IPS-20b (cell line): ENCODE measurements around the gene GPR142.

ENCODE experiments used
- H3K27ac ChIP-seq: one replicate; pipeline ENCODE4 v1.5.1; 2013; ENCODE audit warnings: low read length
- H3K27me3 ChIP-seq: 2 replicates; pipeline ENCODE4 v1.6.1; 2013; ENCODE audit warnings: mild to moderate bottlenecking, low read length, inconsistent platforms; ENCODE audit not compliant: insufficient read depth
- H3K36me3 ChIP-seq: 2 replicates; pipeline ENCODE4 v1.6.1; 2013; ENCODE audit warnings: low read depth, mild to moderate bottlenecking, inconsistent platforms, low read length, moderate library complexity; ENCODE audit not compliant: insufficient read depth
- H3K4me1 ChIP-seq: 2 replicates; pipeline ENCODE4 v1.6.1; 2013; ENCODE audit warnings: mild to moderate bottlenecking, control low read depth, inconsistent platforms, low read length, moderate library complexity; ENCODE audit not compliant: insufficient read depth
- H3K4me3 ChIP-seq: 2 replicates; pipeline ENCODE4 v1.5.1; 2013; ENCODE audit warnings: mild to moderate bottlenecking, low read length, inconsistent platforms
- H3K9ac ChIP-seq: 2 replicates; pipeline ENCODE4 v1.6.1; 2013; ENCODE audit warnings: low read depth, mild to moderate bottlenecking, inconsistent platforms, low read length, moderate library complexity
- H3K9me3 ChIP-seq: 2 replicates; pipeline ENCODE4 v1.6.1; 2013; ENCODE audit warnings: mild to moderate bottlenecking, low read depth, low read length, inconsistent platforms; ENCODE audit not compliant: insufficient read depth

GPR142 gene

GRCh38 chr17:74417178-74418045 lies 50.1 kb downstream of the GPR142 start:
- no peaks in the 10 kb centered on the region for H3K9me3 ChIP-seq
- no peak overlapping the region for H3K4me3 ChIP-seq
- H3K4me1 ChIP-seq: no peaks in the 10 kb centered on the region
- no peak overlapping the region for H3K27ac ChIP-seq
- no peaks in the 10 kb centered on the region for H3K27me3 ChIP-seq
- H3K9ac ChIP-seq: no peak overlapping the region
- no peaks in the 10 kb centered on the region for H3K36me3 ChIP-seq

GRCh38 chr17:74419928-74420411 lies 52.7 kb downstream of the GPR142 start:
- Histone ChIP-seq H3K9me3 (no peaks in the 10 kb centered on the region), H3K36me3 (no peaks in the 10 kb centered on the region), H3K9ac (no peak overlapping the region), H3K4me3 (no peak overlapping the region), H3K27me3 (no peaks in the 10 kb centered on the region), H3K4me1 (no peaks in the 10 kb centered on the region), H3K27ac (no peak overlapping the region)
